Subcutaneous preadipocyte (primary cell): ENCODE data around the gene LCE1D. TPM values are rescaled to one million over a fixed set of nuclear protein-coding genes. Genes with fewer than 3 reads are reported as not detected.

Source experiments
- total RNA-seq: library from RNA; depleted of rRNA; stranded (reverse); fragments of >200 nt; gene quantifications from 2 replicates; pipeline ENCODE4 v1.2.3, GENCODE V29; 2012

LCE1D gene, protein sequence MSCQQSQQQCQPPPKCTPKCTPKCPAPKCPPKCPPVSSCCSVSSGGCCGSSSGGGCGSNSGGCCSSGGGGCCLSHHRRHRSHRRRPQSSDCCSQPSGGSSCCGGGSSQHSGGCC
- not detected in 2 replicates for total RNA-seq

DNA sequence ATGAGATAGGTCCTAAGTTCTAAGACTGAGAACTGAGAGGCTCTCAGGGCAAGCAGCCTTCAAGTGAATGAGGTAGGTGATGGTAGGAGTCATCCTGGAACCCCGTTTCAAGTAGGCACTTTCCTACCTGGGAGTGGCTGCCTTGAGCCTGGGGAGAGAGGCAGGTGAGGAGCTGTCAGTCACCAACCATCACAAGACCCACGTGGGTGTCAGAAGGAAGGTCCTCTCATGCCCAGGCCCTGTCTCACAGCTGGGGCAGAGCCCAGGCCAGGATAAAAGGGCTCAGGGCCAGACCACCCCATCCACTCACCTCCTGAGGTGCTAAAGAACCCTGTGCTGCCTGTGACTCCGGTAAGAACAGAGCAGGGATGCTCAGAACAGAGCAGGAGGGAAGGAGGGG, at the start of gene LCE1D:
LCE1D (plus strand) TSS at position 301 of the 400 bp plus-strand sequence. CDS start 1,074 bp downstream, outside the sequence.

DNA sequence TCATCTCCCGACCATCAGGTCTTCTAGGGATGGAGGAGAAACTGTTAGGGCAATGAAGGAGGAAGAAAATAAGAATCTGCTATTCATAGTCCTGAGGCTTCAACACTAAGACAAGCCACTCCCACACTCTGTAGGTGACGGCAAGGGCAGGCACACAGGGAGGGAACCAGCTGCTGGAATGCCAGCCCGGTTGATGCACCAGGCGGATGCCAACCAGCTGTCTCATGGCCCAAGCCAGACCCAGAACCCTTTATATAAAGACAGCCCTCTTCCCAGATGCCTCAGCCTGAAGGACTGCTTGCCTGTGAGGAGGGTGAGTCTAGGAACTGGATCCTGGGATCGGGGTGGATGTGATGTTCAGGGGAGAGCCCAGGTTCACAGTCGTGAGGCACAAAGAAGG, 38.8 kb upstream of the LCE1D start, which contains the start of gene KPRP:
KPRP (plus strand) TSS at position 279 of the 400 bp plus-strand sequence. CDS start 1,564 bp downstream, outside the sequence.

DNA sequence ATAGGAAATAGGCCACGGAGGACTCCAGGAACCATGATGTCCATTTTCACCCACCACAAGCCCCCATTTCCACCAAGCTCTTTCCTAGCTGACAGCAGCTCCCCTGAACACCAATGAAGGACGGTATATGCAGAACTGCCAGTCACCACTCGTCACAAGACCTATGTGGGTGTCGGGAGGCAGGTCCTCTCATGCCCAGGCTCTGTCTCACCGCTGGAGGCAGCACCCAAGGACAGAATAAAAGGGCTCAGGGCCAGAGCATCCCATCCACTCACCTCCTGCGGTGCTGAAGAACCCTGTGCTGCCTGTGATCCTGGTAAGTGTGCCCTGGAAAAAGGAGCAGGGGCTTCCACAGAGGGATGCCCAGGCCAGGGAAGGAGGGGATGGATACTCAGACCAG, 21.6 kb upstream of the LCE1D start, which contains the start of gene LCE1F:
LCE1F (plus strand) TSS at position 266 of the 400 bp plus-strand sequence. CDS start 1,232 bp downstream, outside the sequence.

DNA sequence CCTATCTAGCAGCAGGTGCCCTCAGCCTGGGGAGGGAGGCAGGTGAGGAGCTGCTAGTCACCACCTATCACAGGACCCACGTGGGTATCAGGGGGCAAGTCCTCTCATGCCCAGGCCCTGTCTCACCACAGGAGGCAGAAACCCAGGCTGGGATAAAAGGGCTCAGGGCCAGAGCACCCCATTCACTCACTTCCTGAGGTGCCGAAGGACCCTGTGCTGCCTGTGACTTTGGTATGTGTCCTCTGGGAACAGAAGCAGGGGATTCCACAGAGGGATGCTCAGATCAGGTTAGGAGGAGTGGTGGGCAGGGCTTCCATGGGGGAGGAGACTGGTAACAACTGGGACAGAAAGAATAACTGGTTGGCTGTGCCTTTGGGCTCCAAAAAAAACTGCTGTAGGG, 10.4 kb upstream of the LCE1D start, which contains the start of gene LCE1E:
LCE1E (plus strand) TSS at position 181 of the 400 bp plus-strand sequence. CDS start 1,043 bp downstream, outside the sequence.

DNA sequence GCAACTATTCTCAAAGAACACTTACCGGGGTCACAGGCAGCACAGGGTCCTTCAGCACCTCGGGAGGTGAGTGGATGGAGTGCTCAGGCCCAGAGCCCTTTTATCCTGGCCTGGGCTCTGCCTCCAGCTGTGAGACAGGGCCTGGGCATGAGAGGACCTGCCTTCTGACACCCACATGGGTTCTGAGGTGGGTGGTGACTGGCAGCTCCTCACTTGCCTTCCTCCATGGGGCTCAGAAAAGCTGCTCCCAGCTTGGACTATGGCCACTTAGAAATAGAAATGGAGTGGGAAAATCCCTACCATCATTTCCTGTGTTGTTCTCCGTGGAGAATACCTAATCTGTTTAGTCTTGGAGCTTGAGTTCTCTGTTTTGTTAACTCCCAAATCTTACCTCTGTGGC, 10.1 kb downstream of the LCE1D start, which contains the start of gene LCE1C:
LCE1C (minus strand) TSS at position 76 of the 400 bp plus-strand sequence. CDS start 1,173 bp downstream, outside the sequence.

DNA sequence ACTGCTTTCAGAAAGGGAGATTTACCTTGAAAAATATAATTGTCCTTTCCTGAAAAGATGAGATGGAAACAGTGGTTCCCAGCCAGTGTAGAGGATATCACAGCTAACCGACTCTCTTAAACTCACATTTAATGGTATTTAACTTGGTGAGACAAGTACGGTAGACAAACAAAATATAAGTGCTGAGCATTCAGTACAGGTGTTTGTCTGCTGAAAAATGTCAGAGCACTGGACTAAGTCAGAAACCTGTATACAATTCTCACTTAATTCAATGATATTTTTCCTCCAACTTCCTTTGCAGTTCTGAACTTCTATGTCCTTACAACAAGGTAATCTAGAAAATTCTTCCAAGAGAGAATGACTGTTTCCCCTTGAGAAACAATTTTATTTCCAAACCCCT, 15.2 kb downstream of the LCE1D start, which contains the start of gene LCE1B:
LCE1B (plus strand) TSS at position 301 of the 400 bp plus-strand sequence. CDS start 476 bp downstream, outside the sequence.

DNA sequence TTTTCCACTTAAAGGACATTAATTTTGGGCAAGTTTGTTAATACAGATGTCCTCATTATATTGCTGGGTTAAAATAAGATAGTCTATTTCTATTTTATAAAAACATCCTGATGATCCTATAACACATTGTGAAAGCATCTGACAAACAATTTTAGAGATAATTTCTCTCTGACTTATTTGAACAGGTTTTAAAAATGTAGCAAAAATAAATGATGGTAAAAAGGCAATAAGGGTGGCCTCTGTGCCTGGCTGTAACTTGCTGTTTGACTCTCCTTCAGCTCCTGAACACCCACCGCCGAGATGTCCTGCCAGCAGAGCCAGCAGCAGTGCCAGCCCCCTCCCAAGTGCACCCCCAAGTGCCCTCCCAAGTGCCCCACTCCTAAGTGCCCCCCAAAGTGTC, 30.7 kb downstream of the LCE1D start, which contains the start of gene LCE1A:
LCE1A (plus strand) TSS at position 301 of the 400 bp plus-strand sequence; CDS start at position 301, 0 bp downstream.

DNA sequence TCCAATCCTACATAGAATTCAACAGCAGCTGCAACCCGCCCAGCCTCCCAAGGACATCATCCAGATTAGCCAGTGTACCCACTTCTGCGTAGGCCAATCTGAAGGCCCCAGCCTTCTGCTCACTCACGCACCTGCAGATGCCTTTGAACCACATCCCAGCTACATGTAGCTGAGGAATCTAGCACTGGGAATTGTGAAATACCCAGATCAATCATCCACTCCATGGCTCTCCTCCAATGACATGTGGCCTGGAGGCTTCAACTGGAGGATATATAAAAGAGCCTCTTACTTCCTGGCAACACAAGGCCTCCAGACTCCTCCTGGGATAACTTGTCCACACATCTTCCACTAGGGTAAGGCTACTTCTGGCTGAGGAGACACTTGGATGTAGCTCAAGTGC, 46.0 kb downstream of the LCE1D start, which contains the start of gene LCE6A:
LCE6A (plus strand) TSS at position 301 of the 400 bp plus-strand sequence. CDS start 665 bp downstream, outside the sequence.

Other genes starting within 250 kb of the LCE1D start
- gene LCE3E, start 229.9 kb upstream of the LCE1D start, total RNA-seq, result not detected in 2 replicates
- gene LCE3D, start 216.2 kb upstream of the LCE1D start, total RNA-seq, result not detected in 2 replicates
- gene LCE3C, start 196.5 kb upstream of the LCE1D start, total RNA-seq, result not detected in 2 replicates
- not detected in 2 replicates for gene LCE3B, start 182.9 kb upstream of the LCE1D start, total RNA-seq
- gene LCE3A, start 173.6 kb upstream of the LCE1D start, total RNA-seq, result not detected in 2 replicates
- gene LCE2D, start 133.3 kb upstream of the LCE1D start, total RNA-seq, result not detected in 2 replicates
- gene LCE2C, start 121.4 kb upstream of the LCE1D start, total RNA-seq, result not detected in 2 replicates
- gene LCE2B, start 110.6 kb upstream of the LCE1D start, total RNA-seq, result not detected in 2 replicates
- gene LCE2A, start 98.4 kb upstream of the LCE1D start, total RNA-seq, result not detected in 2 replicates
- not detected in 2 replicates for gene LCE4A, start 88.6 kb upstream of the LCE1D start, total RNA-seq
- gene KPRP, start 38.7 kb upstream of the LCE1D start, total RNA-seq, result not detected in 2 replicates
- not detected in 2 replicates for gene LCE1F, start 21.6 kb upstream of the LCE1D start, total RNA-seq
- gene LCE1E, start 10.5 kb upstream of the LCE1D start, total RNA-seq, result 0.37 TPM in 1 of 2 replicates, not detected in the other
- gene LCE1C, start 9.9 kb downstream of the LCE1D start, total RNA-seq, result not detected in 2 replicates
- not detected in 2 replicates for gene LCE1B, start 15.2 kb downstream of the LCE1D start, total RNA-seq
- gene LCE1A, start 30.8 kb downstream of the LCE1D start, total RNA-seq, result not detected in 2 replicates
- gene LCE6A, start 46.1 kb downstream of the LCE1D start, total RNA-seq, result not detected in 2 replicates
- gene LCE7A, start 63.3 kb downstream of the LCE1D start, total RNA-seq, result not detected in 2 replicates
- gene SMCP, start 81.6 kb downstream of the LCE1D start, total RNA-seq, result 0.37 TPM in 1 of 2 replicates, not detected in the other
- gene IVL, start 111.8 kb downstream of the LCE1D start, total RNA-seq, result under 0.01 TPM in 1 of 2 replicates, not detected in the other
- not detected in 2 replicates for gene SPRR5, start 150.5 kb downstream of the LCE1D start, total RNA-seq
- gene SPRR4, start 173.9 kb downstream of the LCE1D start, total RNA-seq, result not detected in 2 replicates
- not detected in 2 replicates for gene SPRR1A, start 187.4 kb downstream of the LCE1D start, total RNA-seq
- not detected in 2 replicates for gene SPRR3, start 205.0 kb downstream of the LCE1D start, total RNA-seq
- gene SPRR1B, start 234.5 kb downstream of the LCE1D start, total RNA-seq, result not detected in 2 replicates
- not detected in 2 replicates for gene SPRR2D, start 244.4 kb downstream of the LCE1D start, total RNA-seq